Endothelial cell (in vitro differentiated cells): ENCODE measurements around the gene CHST3. TPM values are rescaled to one million over a fixed set of nuclear protein-coding genes. Genes with fewer than 3 reads are reported as not detected.

Experiments
- DNase-seq: peaks from one replicate; pipeline ENCODE4 v3.0.0; 2021; ENCODE audit warnings: low spot score
- H3K27ac Mint-ChIP-seq: one replicate; pipeline ENCODE4 v1.8.0; 2021; ENCODE audit warnings: mixed read lengths, inconsistent platforms; ENCODE audit not compliant: unreplicated experiment
- H3K27me3 Mint-ChIP-seq: one replicate; pipeline ENCODE4 v1.8.0; 2021; ENCODE audit warnings: mild to moderate bottlenecking, moderate library complexity, mixed read lengths, inconsistent platforms; ENCODE audit not compliant: unreplicated experiment
- H3K36me3 Mint-ChIP-seq: one replicate; pipeline ENCODE4 v1.8.0; 2021; ENCODE audit warnings: mild to moderate bottlenecking, low read depth, mixed read lengths, inconsistent platforms; ENCODE audit not compliant: unreplicated experiment
- H3K4me1 Mint-ChIP-seq: one replicate; pipeline ENCODE4 v1.8.0; 2021; ENCODE audit warnings: mild to moderate bottlenecking, mixed read lengths, inconsistent platforms; ENCODE audit not compliant: unreplicated experiment
- H3K4me3 Mint-ChIP-seq: one replicate; pipeline ENCODE4 v1.8.0; 2021; ENCODE audit warnings: mild to moderate bottlenecking, mixed read lengths, inconsistent platforms; ENCODE audit not compliant: unreplicated experiment
- H3K9me3 Mint-ChIP-seq: one replicate; pipeline ENCODE4 v1.8.0; 2021; ENCODE audit warnings: mixed read lengths, inconsistent platforms; ENCODE audit not compliant: unreplicated experiment
- CTCF ChIP-seq: fragments of 200-600 bp; sonication (generic); IDR thresholded peaks from one replicate; pipeline ENCODE4 v1.5.0; 2021; ENCODE audit warnings: antibody characterized with exemption; ENCODE audit not compliant: unreplicated experiment
- total RNA-seq: library from RNA; stranded (reverse); fragmentation: NEBNext Ultra II Directional; extraction: Animal tissue kit (Norgen Biotek cat#: 25700); gene quantifications from one replicate; pipeline ENCODE4 v1.2.1, GENCODE V29; 2021; ENCODE audit not compliant: unreplicated experiment

Gene CHST3
- total RNA-seq, 1 donor from 2014 or later = 3.8 TPM

GRCh38 chr10:71921324-71922027 is 42.7 kb upstream of the CHST3 start:
- no peak overlapping the region for H3K4me3 Mint-ChIP-seq
- no peaks in the 10 kb centered on the region for H3K4me1 Mint-ChIP-seq
- no peaks in the 10 kb centered on the region for H3K9me3 Mint-ChIP-seq
- H3K27me3 Mint-ChIP-seq = peaks cover 3% of the 10 kb centered on the region
- TF ChIP-seq CTCF = no peak
- H3K27ac Mint-ChIP-seq = no peak overlapping the region
- no peaks in the 10 kb centered on the region for H3K36me3 Mint-ChIP-seq
- no peak for DNase-seq

GRCh38 chr10:71923138-71923692 is 41.0 kb upstream of the CHST3 start:
- H3K27me3 Mint-ChIP-seq = peaks cover 3% of the 10 kb centered on the region
- H3K9me3 Mint-ChIP-seq = no peaks in the 10 kb centered on the region
- DNase-seq = no peak
- H3K4me1 Mint-ChIP-seq = no peaks in the 10 kb centered on the region
- no peaks in the 10 kb centered on the region for H3K36me3 Mint-ChIP-seq
- H3K27ac Mint-ChIP-seq = no peak overlapping the region
- H3K4me3 Mint-ChIP-seq = no peak overlapping the region
- TF ChIP-seq CTCF = no peak

GRCh38 chr10:71924771-71925170 is 39.4 kb upstream of the CHST3 start:
- Mint-ChIP-seq H3K27me3 (peaks cover 3% of the 10 kb centered on the region), H3K27ac (no peak overlapping the region), H3K4me3 (no peak overlapping the region), H3K9me3 (no peaks in the 10 kb centered on the region), H3K36me3 (no peaks in the 10 kb centered on the region), H3K4me1 (no peaks in the 10 kb centered on the region)
- no peak for TF ChIP-seq CTCF
- DNase-seq = no peak

GRCh38 chr10:71927159-71927558 is 37.0 kb upstream of the CHST3 start:
- Mint-ChIP-seq H3K27me3 (peaks cover 1% of the 10 kb centered on the region), H3K4me1 (no peaks in the 10 kb centered on the region), H3K4me3 (no peak overlapping the region), H3K9me3 (no peaks in the 10 kb centered on the region), H3K27ac (no peak overlapping the region), H3K36me3 (peaks cover 1% of the 10 kb centered on the region)
- no peak for DNase-seq
- TF ChIP-seq CTCF = no peak
